SK-N-SH (cell line): Measurements from ENCODE around the gene NFILZ. TPM values are rescaled to one million over a fixed set of nuclear protein-coding genes. Genes with fewer than 3 reads are reported as not detected.

Experiments
- CTCF ChIA-PET: fragments of 300-600, 350-600 bp; formaldehyde crosslinking; extraction: SDS; loops from one replicate; lab custom pipeline; 2021; lab: Yijun Ruan, JAX
- POLR2A ChIA-PET: fragments of 350-600 bp; sonication (Branson Sonifier 250); formaldehyde crosslinking; extraction: SDS; loops from one replicate; lab custom pipeline; 2020; ENCODE audit warnings: antibody characterized with exemption, inconsistent platforms; lab: Yijun Ruan, JAX
- DNase-seq: peaks from one replicate; pipeline ENCODE4 v3.0.0; 2012
- H2AFZ ChIP-seq: fragments of 200-600 bp; sonication (generic); 2 replicates; pipeline ENCODE4 v1.8.1; 2016; ENCODE audit warnings: antibody characterized with exemption, mild to moderate bottlenecking, low read depth
- H3F3A ChIP-seq: fragments of 200-600 bp; sonication (generic); replicated peaks from 2 replicates; pipeline ENCODE3; 2016; ENCODE audit warnings: antibody characterized with exemption, mild to moderate bottlenecking; ENCODE audit not compliant: insufficient read depth
- H3K27ac ChIP-seq, 2 experiments: fragments of 200-500 bp in 1 of 2; fragments of 200-600 bp in 1 of 2; sonication (Bioruptor generic) in 1 of 2; sonication (generic), shearing (Covaris generic) in 1 of 2; 2 replicates each; pipeline versions ENCODE4 v1.5.1 to v1.6.1; 2014 to 2016; ENCODE audit warnings: low read depth in 2 of 2, inconsistent platforms in 1 of 2, low read length in 1 of 2, mild to moderate bottlenecking in 1 of 2, mixed read lengths in 1 of 2
- H3K27me3 ChIP-seq: fragments of 200-600 bp; sonication (generic), shearing (Covaris generic); 2 replicates; pipeline ENCODE4 v1.6.1; 2016; ENCODE audit warnings: mixed run types; ENCODE audit not compliant: insufficient read depth
- H3K36me3 ChIP-seq, 2 experiments: fragments of 200-500 bp in 1 of 2; fragments of 200-600 bp in 1 of 2; sonication (Bioruptor generic) in 1 of 2; sonication (generic) in 1 of 2; replicated peaks in 1 of 2; 2 replicates each; pipeline versions ENCODE3 to v1.5.1; 2014 to 2016; ENCODE audit warnings: low read length in 1 of 2, mild to moderate bottlenecking in 1 of 2; ENCODE audit not compliant: insufficient read depth in 2 of 2, control insufficient read depth in 1 of 2
- H3K4me1 ChIP-seq, 2 experiments: fragments of 200-500 bp in 1 of 2; fragments of 200-600 bp in 1 of 2; sonication (Bioruptor generic) in 1 of 2; sonication (generic), shearing (Covaris generic) in 1 of 2; 2 replicates each; pipeline versions ENCODE4 v1.5.1 to v1.6.1; 2014 to 2016; ENCODE audit warnings: low read depth in 1 of 2, low read length in 1 of 2, mixed run types in 1 of 2; ENCODE audit not compliant: insufficient read depth in 2 of 2, control insufficient read depth in 1 of 2
- H3K4me2 ChIP-seq: fragments of 200-600 bp; sonication (generic), shearing (Covaris generic); 2 replicates; pipeline ENCODE4 v1.6.1; 2017; ENCODE audit warnings: mixed run types
- H3K4me3 ChIP-seq, 2 experiments: fragments of 200-500 bp in 1 of 2; fragments of 200-600 bp in 1 of 2; sonication (Bioruptor generic) in 1 of 2; sonication (generic), shearing (Covaris generic) in 1 of 2; 2 replicates each; pipeline versions ENCODE4 v1.5.1 to v1.8.1; 2014 to 2016; ENCODE audit warnings: low read depth in 2 of 2, inconsistent platforms in 1 of 2, low read length in 1 of 2, mild to moderate bottlenecking in 1 of 2, mixed read lengths in 1 of 2, moderate library complexity in 1 of 2
- H3K79me2 ChIP-seq: fragments of 200-600 bp; sonication (generic); 2 replicates; pipeline ENCODE4 v1.8.1; 2017; ENCODE audit warnings: mild to moderate bottlenecking; ENCODE audit not compliant: insufficient read depth
- H3K9ac ChIP-seq: fragments of 200-600 bp; sonication (generic); 2 replicates; pipeline ENCODE4 v1.6.1; 2017; ENCODE audit warnings: mixed run types
- H3K9me2 ChIP-seq: fragments of 200-600 bp; sonication (generic); 2 replicates; pipeline ENCODE4 v1.6.1; 2017; ENCODE audit warnings: mixed run types
- H3K9me3 ChIP-seq: fragments of 200-600 bp; sonication (generic); 2 replicates; pipeline ENCODE4 v1.6.1; 2017; ENCODE audit warnings: mixed run types, mild to moderate bottlenecking, moderate library complexity
- H4K20me1 ChIP-seq: fragments of 200-600 bp; sonication (generic); 2 replicates; pipeline ENCODE4 v1.6.1; 2017; ENCODE audit warnings: mild to moderate bottlenecking, mixed run types; ENCODE audit not compliant: insufficient read depth
- ELF1 ChIP-seq: IDR thresholded peaks from 2 replicates; pipeline ENCODE4 v1.4.0; 2012
- EP300 ChIP-seq, 2 experiments: IDR thresholded peaks; 2 replicates each; pipeline versions ENCODE4 v1.4.0 to v1.6.1; 2012; ENCODE audit warnings: borderline replicate concordance in 1 of 2, low read depth in 1 of 2, low read length in 1 of 2
- EZH2phosphoT487 ChIP-seq: fragments of 200-600 bp; sonication (generic); IDR thresholded peaks from 2 replicates; pipeline ENCODE4 v1.6.1; 2017; ENCODE audit warnings: low read depth, mixed run types, mild to moderate bottlenecking, antibody characterized with exemption, moderate library complexity, borderline replicate concordance
- GABPA ChIP-seq: IDR thresholded peaks from 2 replicates; pipeline ENCODE4 v1.4.0; 2012; ENCODE audit warnings: low read depth, mild to moderate bottlenecking
- GATA2 ChIP-seq: sonication (generic); formaldehyde crosslinking; IDR thresholded peaks from 2 replicates; pipeline ENCODE4 v1.5.0; 2020; ENCODE audit warnings: mild to moderate bottlenecking, missing genetic modification reagents
- MEF2A ChIP-seq: IDR thresholded peaks from 2 replicates; pipeline ENCODE4 v1.4.0; 2012; ENCODE audit warnings: low read depth, borderline replicate concordance
- NFIC ChIP-seq: IDR thresholded peaks from 2 replicates; pipeline ENCODE4 v1.4.0; 2012; ENCODE audit warnings: borderline replicate concordance
- RAD21 ChIP-seq: IDR thresholded peaks from 2 replicates; pipeline ENCODE4 v1.6.1; 2012; ENCODE audit warnings: mild to moderate bottlenecking, low read length
- RFX5 ChIP-seq: IDR thresholded peaks from 2 replicates; pipeline ENCODE4 v1.6.1; 2012; ENCODE audit warnings: mild to moderate bottlenecking, improper control_type of control experiment, low read length
- SIN3A ChIP-seq: IDR thresholded peaks from 2 replicates; pipeline ENCODE4 v1.6.1; 2012; ENCODE audit warnings: low read depth, mild to moderate bottlenecking, low read length, moderate library complexity, borderline replicate concordance
- TCF12 ChIP-seq: IDR thresholded peaks from 2 replicates; pipeline ENCODE4 v1.4.0; 2012
- WGBS: methylation state at CpG from one replicate; pipeline ENCODE4 v1.1.6; 2017; ENCODE audit warnings: low lambda C conversion rate; 5-methylcytosine and 5-hydroxymethylcytosine counted together
- polyA plus RNA-seq, 3 experiments: library from polyadenylated mRNA; depleted of rRNA; stranded (reverse); fragments of >200 nt; gene quantifications; 2 replicates each; pipeline ENCODE4 v1.2.3, GENCODE V29; 2012
- TF ChIP-seq, protein P1 (sequence below): IDR thresholded peaks from 2 replicates; pipeline ENCODE4 v1.4.0; 2012; ENCODE audit warnings: low read depth, borderline replicate concordance
- TF ChIP-seq, protein P2 (sequence below): IDR thresholded peaks from 2 replicates; pipeline ENCODE4; 2012
- TF ChIP-seq, protein P3 (sequence below): fragments of 200-600 bp; sonication (generic); IDR thresholded peaks from 2 replicates; pipeline ENCODE4 v1.6.1; 2017; ENCODE audit warnings: antibody characterized with exemption, mild to moderate bottlenecking, moderate library complexity
- TF ChIP-seq, protein P4 (sequence below): fragments of 150-350 bp; IDR thresholded peaks from 2 replicates; pipeline ENCODE4 v1.6.1; 2016; ENCODE audit warnings: mild to moderate bottlenecking, low read depth, low read length

Gene NFILZ
- polyA plus RNA-seq, 1 of the 3 experiments (the other 2 are of a cell fraction): not detected

DNA sequence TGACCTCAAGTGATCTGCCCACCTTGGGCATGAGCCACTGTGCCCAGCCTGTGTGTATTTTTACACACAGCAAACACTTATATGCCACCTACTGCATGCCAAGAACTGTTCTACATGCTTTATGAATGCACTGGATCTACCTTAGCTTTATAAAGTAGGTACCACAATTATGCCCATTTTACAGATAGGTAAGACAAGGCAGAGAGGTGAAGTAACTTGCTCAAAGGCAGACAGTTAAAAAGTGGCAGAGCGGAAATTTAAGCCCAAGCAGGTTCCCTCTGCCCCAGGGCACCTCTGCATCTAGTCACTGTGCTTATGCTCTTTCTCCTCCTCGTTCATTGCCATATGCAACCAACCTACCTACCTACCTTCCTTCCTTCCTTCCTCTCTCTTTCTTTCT, 30.4 kb upstream of the NFILZ start (continued):
- TF ChIP-seq, protein P1, sequence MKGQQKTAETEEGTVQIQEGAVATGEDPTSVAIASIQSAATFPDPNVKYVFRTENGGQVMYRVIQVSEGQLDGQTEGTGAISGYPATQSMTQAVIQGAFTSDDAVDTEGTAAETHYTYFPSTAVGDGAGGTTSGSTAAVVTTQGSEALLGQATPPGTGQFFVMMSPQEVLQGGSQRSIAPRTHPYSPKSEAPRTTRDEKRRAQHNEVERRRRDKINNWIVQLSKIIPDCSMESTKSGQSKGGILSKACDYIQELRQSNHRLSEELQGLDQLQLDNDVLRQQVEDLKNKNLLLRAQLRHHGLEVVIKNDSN: no peak
- TF ChIP-seq MEF2A (no peak), TCF12 (no peak), RAD21 (no peak), ELF1 (no peak), SIN3A (no peak), RFX5 (no peak)
- TF ChIP-seq, protein P2, sequence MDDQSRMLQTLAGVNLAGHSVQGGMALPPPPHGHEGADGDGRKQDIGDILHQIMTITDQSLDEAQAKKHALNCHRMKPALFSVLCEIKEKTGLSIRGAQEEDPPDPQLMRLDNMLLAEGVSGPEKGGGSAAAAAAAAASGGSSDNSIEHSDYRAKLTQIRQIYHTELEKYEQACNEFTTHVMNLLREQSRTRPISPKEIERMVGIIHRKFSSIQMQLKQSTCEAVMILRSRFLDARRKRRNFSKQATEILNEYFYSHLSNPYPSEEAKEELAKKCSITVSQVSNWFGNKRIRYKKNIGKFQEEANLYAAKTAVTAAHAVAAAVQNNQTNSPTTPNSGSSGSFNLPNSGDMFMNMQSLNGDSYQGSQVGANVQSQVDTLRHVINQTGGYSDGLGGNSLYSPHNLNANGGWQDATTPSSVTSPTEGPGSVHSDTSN: no peak
- TF ChIP-seq, all 33 proteins: peak for 0

DNA sequence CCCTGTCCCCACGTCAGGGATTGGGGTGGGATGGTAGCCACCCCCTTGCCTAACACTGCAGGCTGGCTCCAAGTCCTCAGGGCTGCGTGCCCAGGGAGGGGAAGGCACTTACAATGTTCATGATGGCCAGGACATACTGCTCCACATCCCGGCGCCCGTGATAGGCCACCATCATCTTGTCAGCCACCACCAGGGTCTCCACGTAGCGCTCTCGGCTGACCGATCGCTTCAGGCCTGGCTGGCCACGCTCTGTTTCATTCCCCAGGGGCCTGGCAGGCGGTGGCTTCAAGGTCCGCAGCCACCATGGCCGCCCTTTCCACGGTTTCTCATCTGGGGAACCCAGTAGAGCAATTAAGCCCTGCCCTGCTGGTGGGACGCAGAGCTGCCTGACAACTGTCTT, 29.6 kb upstream of the NFILZ start:
- Histone ChIP-seq H3K79me2 (no peaks in the 10 kb centered on the region), H3K9me3 (no peaks in the 10 kb centered on the region), H4K20me1 (no peaks in the 10 kb centered on the region), H3K9me2 (no peaks in the 10 kb centered on the region), H3K4me2 (no peak overlapping the region), H3K9ac (no peak overlapping the region), H2AFZ (no peak overlapping the region), H3F3A (no peaks in the 10 kb centered on the region), H3K36me3 (no peaks in the 10 kb centered on the region), H3K4me3 (no peak overlapping the region), H3K27ac (no peak overlapping the region), H3K4me1 (no peaks in the 10 kb centered on the region), H3K27me3 (no peaks in the 10 kb centered on the region)
- POLR2A ChIA-PET: no interaction called here
- TF ChIP-seq GABPA: no peak
- TF ChIP-seq, protein P3, sequence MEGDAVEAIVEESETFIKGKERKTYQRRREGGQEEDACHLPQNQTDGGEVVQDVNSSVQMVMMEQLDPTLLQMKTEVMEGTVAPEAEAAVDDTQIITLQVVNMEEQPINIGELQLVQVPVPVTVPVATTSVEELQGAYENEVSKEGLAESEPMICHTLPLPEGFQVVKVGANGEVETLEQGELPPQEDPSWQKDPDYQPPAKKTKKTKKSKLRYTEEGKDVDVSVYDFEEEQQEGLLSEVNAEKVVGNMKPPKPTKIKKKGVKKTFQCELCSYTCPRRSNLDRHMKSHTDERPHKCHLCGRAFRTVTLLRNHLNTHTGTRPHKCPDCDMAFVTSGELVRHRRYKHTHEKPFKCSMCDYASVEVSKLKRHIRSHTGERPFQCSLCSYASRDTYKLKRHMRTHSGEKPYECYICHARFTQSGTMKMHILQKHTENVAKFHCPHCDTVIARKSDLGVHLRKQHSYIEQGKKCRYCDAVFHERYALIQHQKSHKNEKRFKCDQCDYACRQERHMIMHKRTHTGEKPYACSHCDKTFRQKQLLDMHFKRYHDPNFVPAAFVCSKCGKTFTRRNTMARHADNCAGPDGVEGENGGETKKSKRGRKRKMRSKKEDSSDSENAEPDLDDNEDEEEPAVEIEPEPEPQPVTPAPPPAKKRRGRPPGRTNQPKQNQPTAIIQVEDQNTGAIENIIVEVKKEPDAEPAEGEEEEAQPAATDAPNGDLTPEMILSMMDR: no peak
- CTCF ChIA-PET: interaction anchor here (6.3 kb wide), 1 partner anchor 22 kb away, joined by 45 read pairs; the partner anchor contains the start of gene MYO1F
- no peak for DNase-seq
- WGBS: 92% methylated on average over 15 of the region's 16 CpGs

DNA sequence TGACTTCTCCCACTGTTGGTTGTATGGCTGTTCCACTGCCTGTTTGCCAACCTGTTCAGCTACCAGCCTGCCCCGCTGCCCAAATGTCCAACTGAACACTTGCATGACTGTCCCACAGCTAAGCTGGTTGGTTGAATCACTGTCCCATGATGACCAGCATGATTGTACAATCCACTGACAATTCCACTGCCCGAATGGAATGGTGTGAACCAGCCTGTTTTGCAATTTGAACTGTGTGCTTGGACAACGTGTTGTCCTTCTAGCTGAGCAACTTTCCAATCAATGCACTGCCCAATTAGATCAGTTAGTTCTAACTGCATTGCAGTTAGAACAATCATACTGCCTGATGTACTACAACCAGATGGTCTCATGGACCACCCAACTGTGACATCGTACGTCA, 28.6 kb upstream of the NFILZ start:
- no peaks in the 10 kb centered on the region for H3K36me3 ChIP-seq
- TF ChIP-seq RAD21 (no peak), GATA2 (CRISPR knock-in tag) (no peak), MEF2A (no peak), EP300 (IDR thresholded peaks at IDR 0.05; ENCODE audit: borderline replicate concordance in 1 of 2, low read depth in 1 of 2, low read length in 1 of 2) (no peak), GABPA (no peak), EZH2phosphoT487 (no peak), NFIC (no peak)
- TF ChIP-seq, protein P1: no peak
- TF ChIP-seq, protein P4, sequence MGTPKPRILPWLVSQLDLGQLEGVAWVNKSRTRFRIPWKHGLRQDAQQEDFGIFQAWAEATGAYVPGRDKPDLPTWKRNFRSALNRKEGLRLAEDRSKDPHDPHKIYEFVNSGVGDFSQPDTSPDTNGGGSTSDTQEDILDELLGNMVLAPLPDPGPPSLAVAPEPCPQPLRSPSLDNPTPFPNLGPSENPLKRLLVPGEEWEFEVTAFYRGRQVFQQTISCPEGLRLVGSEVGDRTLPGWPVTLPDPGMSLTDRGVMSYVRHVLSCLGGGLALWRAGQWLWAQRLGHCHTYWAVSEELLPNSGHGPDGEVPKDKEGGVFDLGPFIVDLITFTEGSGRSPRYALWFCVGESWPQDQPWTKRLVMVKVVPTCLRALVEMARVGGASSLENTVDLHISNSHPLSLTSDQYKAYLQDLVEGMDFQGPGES: no peak
- TF ChIP-seq, all 33 proteins: peak for 0
- Histone ChIP-seq H4K20me1 (no peaks in the 10 kb centered on the region), H3K9me2 (no peaks in the 10 kb centered on the region), H3K4me3 (no peak overlapping the region), H3K4me2 (no peak overlapping the region), H3K27me3 (no peaks in the 10 kb centered on the region), H3K9me3 (no peaks in the 10 kb centered on the region), H3F3A (no peaks in the 10 kb centered on the region), H3K9ac (no peak overlapping the region), H2AFZ (no peak overlapping the region), H3K79me2 (no peaks in the 10 kb centered on the region), H3K4me1 (no peaks in the 10 kb centered on the region), H3K27ac (no peak overlapping the region)
- no peak for DNase-seq
- CTCF ChIA-PET: interaction anchor here (6.3 kb wide), 1 partner anchor 23 kb away, joined by 45 read pairs; the partner anchor contains the start of gene MYO1F
- 74% methylated on average over 5 of the region's 5 CpGs for WGBS
- POLR2A ChIA-PET: no interaction called here
